ENCODE data around the gene MCAM. TPM values are rescaled to one million over a fixed set of nuclear protein-coding genes. Genes with fewer than 3 reads are reported as not detected.

The MCAM gene
- total and polyA plus RNA-seq, 2 of the 8 experiments (the other 6 are each of a cell fraction or from before 2014, with no cell fraction given): 22.4 to 32.2 TPM

DNA sequence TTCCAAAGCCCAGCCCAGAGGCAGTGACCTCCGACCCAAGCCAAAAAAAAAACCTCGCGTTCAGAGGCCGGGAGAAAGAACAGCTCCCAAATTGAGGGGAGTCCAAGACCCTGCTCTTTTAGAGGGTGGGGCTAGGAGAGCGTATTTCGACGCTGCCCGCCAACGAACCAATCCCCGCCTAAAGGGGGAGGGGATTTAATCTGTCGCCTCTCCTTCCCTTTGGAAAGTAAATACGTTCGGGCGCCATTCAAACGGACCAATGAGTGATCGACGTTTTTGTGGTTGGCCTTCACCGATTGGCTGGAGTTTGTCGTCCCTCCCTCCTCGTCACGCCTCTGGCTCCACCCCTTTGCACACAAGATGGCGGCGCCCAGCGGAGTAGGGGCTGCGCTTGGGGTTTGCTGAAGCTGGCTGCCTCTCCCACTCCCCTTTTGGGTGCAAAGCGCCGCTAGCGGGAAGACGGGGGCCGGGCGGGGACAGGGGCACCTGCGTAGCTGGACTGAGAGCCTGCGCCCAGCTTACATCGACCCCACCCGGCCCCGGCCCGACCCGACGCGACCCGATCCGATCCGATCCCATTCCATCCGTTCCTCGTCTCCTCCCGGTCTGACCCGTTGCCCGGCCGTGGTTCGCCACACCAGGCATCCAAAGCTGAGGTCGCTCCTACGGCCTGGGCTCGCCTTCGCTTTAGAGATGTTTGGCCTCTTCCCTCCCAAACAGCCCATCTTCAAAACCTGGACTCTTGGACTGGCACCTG lies 17.4 kb upstream of the MCAM start, which contains the start of gene RNF26 (continued):
- TF ChIP-seq, protein P1, sequence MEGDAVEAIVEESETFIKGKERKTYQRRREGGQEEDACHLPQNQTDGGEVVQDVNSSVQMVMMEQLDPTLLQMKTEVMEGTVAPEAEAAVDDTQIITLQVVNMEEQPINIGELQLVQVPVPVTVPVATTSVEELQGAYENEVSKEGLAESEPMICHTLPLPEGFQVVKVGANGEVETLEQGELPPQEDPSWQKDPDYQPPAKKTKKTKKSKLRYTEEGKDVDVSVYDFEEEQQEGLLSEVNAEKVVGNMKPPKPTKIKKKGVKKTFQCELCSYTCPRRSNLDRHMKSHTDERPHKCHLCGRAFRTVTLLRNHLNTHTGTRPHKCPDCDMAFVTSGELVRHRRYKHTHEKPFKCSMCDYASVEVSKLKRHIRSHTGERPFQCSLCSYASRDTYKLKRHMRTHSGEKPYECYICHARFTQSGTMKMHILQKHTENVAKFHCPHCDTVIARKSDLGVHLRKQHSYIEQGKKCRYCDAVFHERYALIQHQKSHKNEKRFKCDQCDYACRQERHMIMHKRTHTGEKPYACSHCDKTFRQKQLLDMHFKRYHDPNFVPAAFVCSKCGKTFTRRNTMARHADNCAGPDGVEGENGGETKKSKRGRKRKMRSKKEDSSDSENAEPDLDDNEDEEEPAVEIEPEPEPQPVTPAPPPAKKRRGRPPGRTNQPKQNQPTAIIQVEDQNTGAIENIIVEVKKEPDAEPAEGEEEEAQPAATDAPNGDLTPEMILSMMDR (IDR thresholded peaks at IDR 0.05; ENCODE audit: control extremely low read depth in 1 of 3, insufficient read depth in 1 of 3, low read depth in 1 of 3, low read length in 3 of 3): no peak
- no peak for TF ChIP-seq KDM1A (IDR thresholded peaks at IDR 0.05; ENCODE audit: borderline replicate concordance, low read length)
- TF ChIP-seq, protein P2, sequence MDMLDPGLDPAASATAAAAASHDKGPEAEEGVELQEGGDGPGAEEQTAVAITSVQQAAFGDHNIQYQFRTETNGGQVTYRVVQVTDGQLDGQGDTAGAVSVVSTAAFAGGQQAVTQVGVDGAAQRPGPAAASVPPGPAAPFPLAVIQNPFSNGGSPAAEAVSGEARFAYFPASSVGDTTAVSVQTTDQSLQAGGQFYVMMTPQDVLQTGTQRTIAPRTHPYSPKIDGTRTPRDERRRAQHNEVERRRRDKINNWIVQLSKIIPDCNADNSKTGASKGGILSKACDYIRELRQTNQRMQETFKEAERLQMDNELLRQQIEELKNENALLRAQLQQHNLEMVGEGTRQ (IDR thresholded peaks at IDR 0.05; ENCODE audit: low read length): no peak
- TF ChIP-seq KDM4A (IDR thresholded peaks at IDR 0.05; ENCODE audit: low read depth, low read length, severe bottlenecking): peak; percentile 62
- no peak for TF ChIP-seq GTF2F1 (IDR thresholded peaks at IDR 0.05; ENCODE audit: borderline replicate concordance, low read depth, low read length)
- TF ChIP-seq BRCA1 (IDR thresholded peaks at IDR 0.05; ENCODE audit: low read depth, low read length): no peak
- TF ChIP-seq EZH2 (IDR thresholded peaks at IDR 0.05; ENCODE audit: low read depth, low read length, severe bottlenecking): no peak
- TF ChIP-seq NANOG (IDR thresholded peaks at IDR 0.05; ENCODE audit: insufficient read depth, low read depth, low read length, poor library complexity, severe bottlenecking): no peak
- peak; percentile 90 for TF ChIP-seq CREB1 (IDR thresholded peaks at IDR 0.05)
- peak; percentile 98 for TF ChIP-seq YY1 (IDR thresholded peaks at IDR 0.05; ENCODE audit: low read depth, low read length)
- no peak for TF ChIP-seq EP300 (IDR thresholded peaks at IDR 0.05; ENCODE audit: borderline replicate concordance in 1 of 2, low read depth in 2 of 2, low read length in 2 of 2)
- TF ChIP-seq CHD2 (IDR thresholded peaks at IDR 0.05; ENCODE audit: low read length): peak; percentile 77
- TF ChIP-seq HDAC6 (IDR thresholded peaks at IDR 0.05; ENCODE audit: low read depth, low read length): no peak
- TF ChIP-seq TEAD4 (IDR thresholded peaks at IDR 0.05; ENCODE audit: low read depth, low read length): no peak
- TF ChIP-seq BCL11A (IDR thresholded peaks at IDR 0.05; ENCODE audit: low read depth in 2 of 2, low read length in 2 of 2): no peak
- 0 out of 4 replicates have a peak, but pooled peaks of 1 of the 2 experiments have one; percentile 63 for TF ChIP-seq SIN3A (conservative IDR thresholded peaks at IDR 0.05 in 1 of 2, IDR thresholded peaks at IDR 0.05 in 1 of 2; ENCODE audit: low read depth in 1 of 2, low read length in 2 of 2)
- no peak for TF ChIP-seq POU5F1 (IDR thresholded peaks at IDR 0.05; ENCODE audit: low read depth, low read length)
- no peak for TF ChIP-seq SP4 (IDR thresholded peaks at IDR 0.05; ENCODE audit: low read length)
- peak; percentile 24; the same call in 1 of the 2 replicates for TF ChIP-seq SP2 (IDR thresholded peaks at IDR 0.05; ENCODE audit: low read length)
- TF ChIP-seq GABPA (IDR thresholded peaks at IDR 0.05; ENCODE audit: borderline replicate concordance, insufficient read depth, low read length): no peak
- TF ChIP-seq TAF1 (IDR thresholded peaks at IDR 0.05; ENCODE audit: low read depth, low read length): peak; percentile 88
